ENCODE data around the gene LRRFIP2. TPM values are rescaled to one million over a fixed set of nuclear protein-coding genes. Genes with fewer than 3 reads are reported as not detected.

The LRRFIP2 gene
- total RNA-seq, 1 donor from 2014 or later: 28.6 TPM

GRCh38 chr3:37094636-37095035, 79.7 kb downstream of the LRRFIP2 start:
- intact Hi-C loops (cut with micrococcal nuclease): no loop called here
- H3K9me3 Mint-ChIP-seq: no peaks in the 10 kb centered on the region

GRCh38 chr3:37093481-37093880, 80.9 kb downstream of the LRRFIP2 start:
- H3K9me3 Mint-ChIP-seq: no peaks in the 10 kb centered on the region
- intact Hi-C loops (cut with micrococcal nuclease): no loop called here
- H3K36me3 Mint-ChIP-seq (ENCODE audit: low read depth): peaks cover 18% of the 10 kb centered on the region
- no peak overlapping the region for H3K4me3 Mint-ChIP-seq
- DNase-seq (ENCODE audit: low spot score): no peak
- H3K27me3 Mint-ChIP-seq (ENCODE audit: insufficient read depth): no peaks in the 10 kb centered on the region
- H3K27ac Mint-ChIP-seq: no peak overlapping the region
- no peaks in the 10 kb centered on the region for H3K4me1 Mint-ChIP-seq (ENCODE audit: low read depth)

More at GRCh38 chr3:37094636-37095035, 79.7 kb downstream of the LRRFIP2 start:
- H3K4me1 Mint-ChIP-seq (ENCODE audit: low read depth): no peaks in the 10 kb centered on the region
- no peak overlapping the region for H3K4me3 Mint-ChIP-seq
- peaks cover 18% of the 10 kb centered on the region for H3K36me3 Mint-ChIP-seq (ENCODE audit: low read depth)
- H3K27me3 Mint-ChIP-seq (ENCODE audit: insufficient read depth): no peaks in the 10 kb centered on the region
- no peak for DNase-seq (ENCODE audit: low spot score)
- H3K27ac Mint-ChIP-seq: no peak overlapping the region

DNA sequence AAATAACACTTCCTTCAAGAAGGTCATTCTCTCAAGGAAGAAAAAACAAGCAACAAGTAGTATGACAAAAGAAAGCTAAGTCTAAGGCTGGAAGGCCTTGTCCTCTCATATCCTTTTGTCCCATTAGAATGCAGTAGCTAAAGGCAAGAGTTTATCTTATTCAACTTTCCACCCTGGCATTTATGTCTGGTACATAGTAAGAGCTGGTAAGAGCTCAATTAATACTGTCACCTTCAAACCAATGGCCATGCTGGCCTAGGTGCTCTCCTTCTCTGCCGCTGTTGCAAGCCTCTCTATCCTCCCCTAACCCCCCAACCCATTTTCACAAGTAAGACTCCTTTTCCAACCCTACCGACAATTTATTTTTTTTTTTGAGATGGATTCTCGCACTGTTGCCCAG, 81.9 kb downstream of the LRRFIP2 start:
- H3K27ac Mint-ChIP-seq: no peak overlapping the region
- no peak for DNase-seq (ENCODE audit: low spot score)
- no peaks in the 10 kb centered on the region for H3K4me1 Mint-ChIP-seq (ENCODE audit: low read depth)
- no peaks in the 10 kb centered on the region for H3K9me3 Mint-ChIP-seq
- no peaks in the 10 kb centered on the region for H3K27me3 Mint-ChIP-seq (ENCODE audit: insufficient read depth)
- intact Hi-C loops (cut with micrococcal nuclease): no loop called here
- H3K4me3 Mint-ChIP-seq: no peak overlapping the region
- peaks cover 18% of the 10 kb centered on the region for H3K36me3 Mint-ChIP-seq (ENCODE audit: low read depth)

DNA sequence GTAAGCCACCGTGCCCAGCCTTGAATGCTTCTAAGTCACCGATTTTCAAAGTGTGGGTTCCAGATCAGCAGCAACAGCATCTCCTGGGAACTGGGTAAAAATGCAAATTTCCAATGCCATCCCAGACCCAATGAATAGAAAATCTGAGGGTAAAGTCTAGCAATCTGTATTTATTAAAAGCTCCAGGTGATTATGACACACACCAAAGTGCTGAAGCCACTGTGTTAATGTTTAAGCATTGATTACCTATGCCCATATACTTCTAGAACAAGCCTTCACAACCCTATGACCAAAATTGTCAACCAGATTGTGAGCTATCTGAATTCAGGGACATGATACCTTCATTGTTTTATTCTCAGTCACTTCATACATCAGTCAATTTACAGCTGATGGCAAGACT, 86.5 kb downstream of the LRRFIP2 start:
- no peak for DNase-seq (ENCODE audit: low spot score)
- no peaks in the 10 kb centered on the region for H3K27me3 Mint-ChIP-seq (ENCODE audit: insufficient read depth)
- intact Hi-C loops (cut with micrococcal nuclease): no loop called here
- no peaks in the 10 kb centered on the region for H3K9me3 Mint-ChIP-seq
- H3K4me3 Mint-ChIP-seq: no peak overlapping the region
- H3K36me3 Mint-ChIP-seq (ENCODE audit: low read depth): peaks cover 8% of the 10 kb centered on the region
- H3K4me1 Mint-ChIP-seq (ENCODE audit: low read depth): no peaks in the 10 kb centered on the region
- no peak overlapping the region for H3K27ac Mint-ChIP-seq

GRCh38 chr3:37086918-37087317, 87.5 kb downstream of the LRRFIP2 start:
- no peak overlapping the region for H3K4me3 Mint-ChIP-seq

DNA sequence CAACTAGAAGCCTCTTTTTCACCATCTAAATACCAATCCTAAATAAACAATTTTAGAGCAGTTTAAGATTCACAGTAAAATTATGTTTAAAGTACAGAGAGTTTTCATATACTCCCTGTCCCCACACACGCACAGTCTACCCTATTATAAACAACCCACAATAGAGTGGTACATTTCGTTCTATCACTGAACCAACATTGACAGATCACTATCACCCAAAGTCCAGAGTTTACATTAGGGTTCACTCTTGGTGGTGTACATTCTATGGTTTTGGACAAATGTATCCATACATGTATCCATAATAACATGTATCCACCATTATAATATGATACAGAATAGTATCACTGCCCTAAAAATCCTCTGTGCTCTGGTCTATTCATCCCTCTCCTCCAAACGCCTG, 92.1 kb downstream of the LRRFIP2 start:
- Mint-ChIP-seq H3K36me3 (ENCODE audit: low read depth) (peaks cover 4% of the 10 kb centered on the region), H3K4me3 (no peak overlapping the region), H3K27me3 (ENCODE audit: insufficient read depth) (no peaks in the 10 kb centered on the region), H3K9me3 (no peaks in the 10 kb centered on the region), H3K4me1 (ENCODE audit: low read depth) (no peaks in the 10 kb centered on the region), H3K27ac (no peak overlapping the region)
- intact Hi-C loops (cut with micrococcal nuclease): no loop called here
- no peak for DNase-seq (ENCODE audit: low spot score)

More at GRCh38 chr3:37086918-37087317, 87.5 kb downstream of the LRRFIP2 start:
- intact Hi-C loops (cut with micrococcal nuclease): no loop called here
- Mint-ChIP-seq H3K9me3 (no peaks in the 10 kb centered on the region), H3K4me1 (ENCODE audit: low read depth) (no peaks in the 10 kb centered on the region), H3K27me3 (ENCODE audit: insufficient read depth) (no peaks in the 10 kb centered on the region), H3K27ac (no peak overlapping the region), H3K36me3 (ENCODE audit: low read depth) (peaks cover 4% of the 10 kb centered on the region)
- DNase-seq (ENCODE audit: low spot score): no peak

DNA sequence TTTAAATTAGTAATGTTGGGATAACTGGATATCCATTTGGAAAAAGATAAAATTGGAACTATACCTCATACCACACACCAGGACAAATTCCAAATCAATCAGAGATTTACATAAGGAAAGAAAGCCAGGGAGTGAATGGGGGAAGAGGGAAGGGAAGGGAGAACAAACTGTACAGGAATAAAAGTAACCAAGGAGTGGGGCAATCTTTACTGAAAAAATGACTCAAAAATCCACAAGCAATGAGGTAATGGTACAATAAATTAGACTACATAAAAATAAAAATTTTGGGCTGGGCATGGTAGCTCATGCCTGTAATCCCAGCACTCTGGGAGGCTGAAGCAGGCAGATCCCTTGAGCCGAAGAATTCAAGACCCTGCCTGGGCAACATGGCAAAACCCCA, 98.4 kb downstream of the LRRFIP2 start:
- Mint-ChIP-seq H3K9me3 (no peaks in the 10 kb centered on the region), H3K4me1 (ENCODE audit: low read depth) (peaks cover 8% of the 10 kb centered on the region), H3K36me3 (ENCODE audit: low read depth) (peaks cover 11% of the 10 kb centered on the region), H3K4me3 (no peak overlapping the region), H3K27ac (no peak overlapping the region), H3K27me3 (ENCODE audit: insufficient read depth) (no peaks in the 10 kb centered on the region)
- no peak for DNase-seq (ENCODE audit: low spot score)
- intact Hi-C loops (cut with micrococcal nuclease): no loop called here

- peaks cover 16% of the 10 kb centered on the region for H3K36me3 Mint-ChIP-seq (ENCODE audit: low read depth)
- H3K27ac Mint-ChIP-seq: no peak overlapping the region
- no peaks in the 10 kb centered on the region for H3K9me3 Mint-ChIP-seq
- no peak for DNase-seq (ENCODE audit: low spot score)
- H3K4me1 Mint-ChIP-seq (ENCODE audit: low read depth): peaks cover 8% of the 10 kb centered on the region
- intact Hi-C loops (cut with micrococcal nuclease): no loop called here
- no peaks in the 10 kb centered on the region for H3K27me3 Mint-ChIP-seq (ENCODE audit: insufficient read depth)
- no peak overlapping the region for H3K4me3 Mint-ChIP-seq
These were observed 100.2 kb downstream of the LRRFIP2 start for GRCh38 chr3:37074178-37074577.

- Mint-ChIP-seq H3K4me3 (no peak overlapping the region), H3K36me3 (ENCODE audit: low read depth) (peaks cover 22% of the 10 kb centered on the region), H3K9me3 (no peaks in the 10 kb centered on the region), H3K27ac (no peak overlapping the region), H3K27me3 (ENCODE audit: insufficient read depth) (no peaks in the 10 kb centered on the region), H3K4me1 (ENCODE audit: low read depth) (peaks cover 8% of the 10 kb centered on the region)
- DNase-seq (ENCODE audit: low spot score): no peak
- intact Hi-C loops (cut with micrococcal nuclease): no loop called here
These were observed 101.5 kb downstream of the LRRFIP2 start for GRCh38 chr3:37072892-37073291.

DNA sequence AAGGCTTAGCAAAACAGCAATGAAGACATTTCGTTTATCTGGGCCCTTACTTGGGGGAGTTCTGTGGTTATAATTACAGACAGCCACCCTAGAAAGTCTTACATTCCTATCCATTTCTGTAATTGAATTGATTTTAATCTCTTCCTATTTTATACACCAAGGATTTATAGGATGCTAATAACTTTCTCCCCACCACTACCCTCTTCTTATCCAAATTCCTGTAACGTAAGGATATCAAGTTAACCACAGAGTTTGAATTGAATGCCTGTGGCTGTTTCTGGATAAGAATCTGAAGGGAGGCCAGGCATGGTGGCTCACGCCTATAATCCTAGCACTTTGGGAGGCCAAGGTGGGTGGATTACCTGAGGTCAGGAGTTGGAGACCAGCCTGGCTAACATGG, 102.5 kb downstream of the LRRFIP2 start:
- Mint-ChIP-seq H3K36me3 (ENCODE audit: low read depth) (peaks cover 22% of the 10 kb centered on the region), H3K9me3 (no peaks in the 10 kb centered on the region), H3K27ac (no peak overlapping the region), H3K4me1 (ENCODE audit: low read depth) (peaks cover 8% of the 10 kb centered on the region), H3K4me3 (no peak overlapping the region), H3K27me3 (ENCODE audit: insufficient read depth) (no peaks in the 10 kb centered on the region)
- DNase-seq (ENCODE audit: low spot score): no peak
- intact Hi-C loops (cut with micrococcal nuclease): no loop called here

GRCh38 chr3:37068031-37068430, 106.4 kb downstream of the LRRFIP2 start:
- DNase-seq (ENCODE audit: low spot score): no peak
- intact Hi-C loops (cut with micrococcal nuclease): no loop called here
- Mint-ChIP-seq H3K27ac (no peak overlapping the region), H3K4me3 (no peak overlapping the region), H3K36me3 (ENCODE audit: low read depth) (peaks cover 24% of the 10 kb centered on the region), H3K27me3 (ENCODE audit: insufficient read depth) (no peaks in the 10 kb centered on the region), H3K4me1 (ENCODE audit: low read depth) (peaks cover 16% of the 10 kb centered on the region), H3K9me3 (no peaks in the 10 kb centered on the region)

DNA sequence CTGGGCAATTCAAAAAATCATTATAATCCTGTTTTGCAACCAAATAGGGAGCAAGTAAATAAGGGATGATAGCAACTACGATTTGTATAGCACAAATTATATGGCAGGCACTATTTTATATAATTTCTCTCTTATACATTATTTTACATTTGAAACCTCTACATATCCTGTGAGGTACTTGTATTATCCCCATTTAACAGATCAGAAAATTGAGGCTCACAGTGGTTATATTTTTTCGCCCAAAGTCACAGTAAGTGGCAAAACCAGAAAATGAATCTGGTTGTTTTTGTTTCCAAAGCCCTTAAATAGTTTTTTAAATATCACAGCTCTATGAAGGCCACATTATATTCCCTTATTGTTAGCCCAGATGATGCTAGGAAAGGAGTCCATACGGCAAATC, 106.8 kb downstream of the LRRFIP2 start:
- Mint-ChIP-seq H3K36me3 (ENCODE audit: low read depth) (peaks cover 26% of the 10 kb centered on the region), H3K4me3 (no peak overlapping the region), H3K27ac (no peak overlapping the region), H3K9me3 (no peaks in the 10 kb centered on the region), H3K27me3 (ENCODE audit: insufficient read depth) (no peaks in the 10 kb centered on the region), H3K4me1 (ENCODE audit: low read depth) (peaks cover 11% of the 10 kb centered on the region)
- intact Hi-C loops (cut with micrococcal nuclease): no loop called here
- no peak for DNase-seq (ENCODE audit: low spot score)

- Mint-ChIP-seq H3K27ac (no peak overlapping the region), H3K27me3 (ENCODE audit: insufficient read depth) (no peaks in the 10 kb centered on the region), H3K4me1 (ENCODE audit: low read depth) (peaks cover 9% of the 10 kb centered on the region), H3K4me3 (no peak overlapping the region), H3K36me3 (ENCODE audit: low read depth) (peaks cover 32% of the 10 kb centered on the region), H3K9me3 (no peaks in the 10 kb centered on the region)
- DNase-seq (ENCODE audit: low spot score): no peak
- intact Hi-C loops (cut with micrococcal nuclease): no loop called here
These were observed 109.6 kb downstream of the LRRFIP2 start for GRCh38 chr3:37064747-37065146.

- Mint-ChIP-seq H3K4me3 (no peak overlapping the region), H3K27ac (no peak overlapping the region), H3K27me3 (ENCODE audit: insufficient read depth) (no peaks in the 10 kb centered on the region), H3K9me3 (no peaks in the 10 kb centered on the region), H3K36me3 (ENCODE audit: low read depth) (peaks cover 25% of the 10 kb centered on the region), H3K4me1 (ENCODE audit: low read depth) (peaks cover 10% of the 10 kb centered on the region)
- intact Hi-C loops (cut with micrococcal nuclease): no loop called here
- no peak for DNase-seq (ENCODE audit: low spot score)
These were observed 116.3 kb downstream of the LRRFIP2 start for GRCh38 chr3:37058117-37058516.

Data from activated T-helper 1 cell treated with anti-CD3 and anti-CD28 coated beads, Interleukin-12 subunit alpha, Interleukin-12 subunit beta, Interleukin-2, Interleukin-4 antibody, amounts not matched to agents 30 ng/mL and 10 ng/mL and 1 ng/mL, durations not matched to agents 14 hours and 24 hours and 36 hours (primary cell).